Measurements from ENCODE around the gene CRIM1.

The CRIM1 gene

GRCh38 chr2:36481709-36482108 lies 126.1 kb downstream of the CRIM1 start:
- no peak for DNase-seq (ENCODE audit: low read depth, low spot score)

DNA sequence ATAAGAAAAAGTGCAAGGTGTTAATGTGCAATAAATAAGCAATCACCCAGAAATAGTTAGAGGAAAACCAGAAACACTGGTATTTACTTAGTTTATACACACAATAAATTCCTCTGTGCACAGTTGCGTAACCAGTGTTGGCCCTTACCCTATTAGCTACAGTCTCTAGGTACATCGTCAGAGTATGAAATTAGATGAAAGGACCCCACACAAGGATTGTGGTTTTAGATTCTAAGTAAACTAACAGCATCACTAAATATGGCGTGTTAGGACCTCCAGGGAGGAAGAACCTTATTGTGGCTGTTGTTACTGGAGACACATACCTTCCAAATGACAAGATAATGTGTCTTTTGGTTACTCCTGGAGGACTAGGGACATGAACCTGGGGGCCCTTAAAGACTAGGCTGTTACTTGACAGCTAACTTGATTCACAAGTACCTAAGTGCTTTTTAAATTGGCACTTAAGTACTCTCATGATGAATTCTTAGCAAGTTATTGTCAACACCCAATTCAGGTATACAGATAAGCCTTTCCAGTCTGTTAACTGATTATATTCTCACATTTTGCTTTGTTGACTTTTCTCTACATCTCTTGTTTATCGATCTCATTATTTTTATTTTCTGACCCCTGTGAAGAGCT lies 127.1 kb downstream of the CRIM1 start:
- DNase-seq (ENCODE audit: low read depth, low spot score), result no peak

DNA sequence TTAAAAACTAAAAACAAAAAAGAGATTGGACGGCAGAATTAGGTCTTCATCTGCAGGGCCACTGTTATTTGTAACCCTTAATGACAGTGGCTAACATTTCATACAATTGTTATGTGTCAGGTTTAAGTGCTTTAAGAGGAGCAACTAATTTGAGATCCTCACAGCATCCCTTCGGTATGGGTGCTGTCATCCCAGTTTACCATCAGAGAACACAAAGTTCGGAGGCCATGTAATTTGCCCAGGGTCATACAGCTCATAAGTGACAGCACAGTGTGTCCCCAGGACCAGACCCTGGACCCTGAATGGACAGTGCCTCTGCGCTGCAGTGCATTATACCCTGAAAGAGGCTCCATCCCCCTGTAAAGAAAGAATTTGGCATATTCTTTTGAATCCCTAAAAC lies 127.7 kb downstream of the CRIM1 start:
- DNase-seq (ENCODE audit: low read depth, low spot score), result no peak

GRCh38 chr2:36484454-36484853 lies 128.9 kb downstream of the CRIM1 start:
- no peak for DNase-seq (ENCODE audit: low read depth, low spot score)

GRCh38 chr2:36485521-36485920 lies 129.9 kb downstream of the CRIM1 start:
- no peak for DNase-seq (ENCODE audit: low read depth, low spot score)

GRCh38 chr2:36486521-36487044 lies 131.0 kb downstream of the CRIM1 start:
- no peak for DNase-seq (ENCODE audit: low read depth, low spot score)

GRCh38 chr2:36487947-36488346 lies 132.4 kb downstream of the CRIM1 start:
- no peak for DNase-seq (ENCODE audit: low read depth, low spot score)

- DNase-seq (ENCODE audit: low read depth, low spot score), result no peak
Measured at GRCh38 chr2:36489281-36489680, 133.7 kb downstream of the CRIM1 start.

DNA sequence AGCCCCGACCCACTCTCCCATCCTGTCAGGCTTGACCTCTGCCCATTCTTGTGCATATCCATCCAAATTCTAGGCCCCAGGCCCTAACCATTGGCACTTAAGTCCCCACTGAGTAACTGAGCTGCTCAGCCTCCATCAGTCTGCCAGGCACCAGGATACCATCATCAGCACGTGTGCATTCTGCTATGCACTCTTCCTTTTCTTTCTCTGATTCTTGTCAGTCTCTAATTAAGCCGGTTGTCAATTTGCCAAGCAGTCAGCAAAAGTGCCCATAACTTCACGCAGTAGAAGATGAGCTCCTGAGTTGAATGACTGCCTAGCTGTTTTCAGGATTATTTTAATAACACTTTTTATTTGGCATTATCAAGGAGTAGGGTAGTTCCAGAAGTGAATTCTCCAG lies 135.2 kb downstream of the CRIM1 start:
- no peak for DNase-seq (ENCODE audit: low read depth, low spot score)

DNA sequence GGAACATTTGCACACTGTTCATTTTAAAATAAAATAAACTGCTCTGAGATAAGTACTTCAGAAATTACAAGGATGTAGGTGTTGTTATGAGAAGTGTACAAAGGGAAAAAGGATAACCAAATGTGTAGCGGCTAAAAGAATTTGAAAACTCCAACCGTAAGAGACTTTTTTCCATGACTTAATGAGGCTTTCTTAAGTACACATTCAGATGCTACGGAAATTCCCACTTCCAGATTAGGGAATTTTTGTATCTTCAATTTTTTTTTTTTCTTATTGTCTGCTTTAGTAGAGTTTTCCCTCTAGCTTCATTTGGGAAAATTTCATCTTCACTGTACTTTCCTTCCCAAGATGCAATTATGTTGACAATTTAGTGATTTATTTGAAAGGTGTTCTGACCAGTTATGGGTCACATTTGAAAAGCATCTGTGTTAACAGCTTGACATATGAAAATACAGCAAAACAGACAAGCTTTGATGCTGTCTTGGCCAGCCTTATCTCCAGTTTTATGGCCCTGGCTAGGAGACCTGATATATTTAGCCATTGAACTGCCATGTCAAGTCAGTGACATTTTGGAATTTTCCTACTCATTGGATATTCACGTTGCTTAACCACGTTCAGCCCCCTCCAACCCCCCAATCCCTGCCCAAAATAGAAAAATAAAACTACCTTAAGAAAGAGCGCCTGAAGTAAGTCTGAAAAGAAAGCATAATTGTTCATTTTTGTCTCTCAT lies 136.8 kb downstream of the CRIM1 start:
- DNase-seq (ENCODE audit: low read depth, low spot score), result no peak

- DNase-seq (ENCODE audit: low read depth, low spot score), result no peak
Measured at GRCh38 chr2:36493306-36493705, 137.7 kb downstream of the CRIM1 start.

DNA sequence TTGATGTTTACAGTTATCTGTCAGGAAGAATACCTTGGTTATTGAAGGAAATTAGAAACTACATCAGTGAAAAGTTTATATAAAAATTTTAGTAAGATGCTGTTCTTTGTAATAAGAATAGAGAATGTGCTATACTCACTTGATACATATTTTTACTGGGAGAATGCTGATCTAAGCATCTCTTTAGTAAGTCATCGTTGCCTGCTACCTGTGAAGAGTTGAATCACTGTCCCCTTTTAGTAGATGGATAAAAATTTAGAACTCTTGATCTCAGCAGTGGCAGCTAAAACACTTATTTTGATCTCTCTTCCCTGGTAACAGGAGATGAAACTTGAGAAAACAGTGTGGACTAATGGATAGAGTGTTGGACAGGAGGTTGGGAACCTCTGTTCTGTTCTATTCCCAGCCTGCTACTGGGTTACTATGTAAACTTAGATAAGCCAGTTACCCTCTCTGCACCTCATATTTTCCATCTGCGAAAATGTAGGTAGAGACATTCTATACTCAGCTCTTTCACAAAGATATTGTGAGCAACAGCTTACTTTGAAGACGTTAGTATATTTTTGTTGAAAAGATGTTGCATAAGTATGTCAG lies 142.1 kb downstream of the CRIM1 start:
- DNase-seq (ENCODE audit: low read depth, low spot score), result no peak

GRCh38 chr2:36499128-36499820 lies 143.7 kb downstream of the CRIM1 start:
- no peak for DNase-seq (ENCODE audit: low read depth, low spot score)

- DNase-seq (ENCODE audit: low read depth, low spot score), result no peak
Measured at GRCh38 chr2:36500072-36500471, 144.5 kb downstream of the CRIM1 start.

DNA sequence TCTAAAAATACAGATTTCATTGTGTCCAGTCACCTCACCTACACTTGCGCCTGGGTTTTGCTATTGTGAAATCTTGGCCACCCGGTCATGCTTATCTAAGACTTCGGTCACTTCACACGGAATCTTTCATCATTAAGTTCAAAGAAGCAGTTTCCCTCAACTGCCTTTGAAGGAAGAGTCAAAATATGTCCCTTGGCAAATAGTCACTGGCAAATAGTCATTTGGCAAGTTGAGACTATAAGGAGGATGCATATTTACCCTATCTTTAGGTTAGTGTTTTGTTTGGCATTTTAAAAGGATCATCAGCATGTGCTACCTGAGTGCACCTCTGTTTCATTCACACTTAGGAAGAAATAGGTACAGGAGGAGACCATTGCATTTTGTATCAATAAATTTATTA lies 146.5 kb downstream of the CRIM1 start:
- DNase-seq (ENCODE audit: low read depth, low spot score), result no peak

- no peak for DNase-seq (ENCODE audit: low read depth, low spot score)
Measured at GRCh38 chr2:36507408-36507812, 151.8 kb downstream of the CRIM1 start.

- DNase-seq (ENCODE audit: low read depth, low spot score), result no peak
Measured at GRCh38 chr2:36509075-36509474, 153.5 kb downstream of the CRIM1 start.

DNA sequence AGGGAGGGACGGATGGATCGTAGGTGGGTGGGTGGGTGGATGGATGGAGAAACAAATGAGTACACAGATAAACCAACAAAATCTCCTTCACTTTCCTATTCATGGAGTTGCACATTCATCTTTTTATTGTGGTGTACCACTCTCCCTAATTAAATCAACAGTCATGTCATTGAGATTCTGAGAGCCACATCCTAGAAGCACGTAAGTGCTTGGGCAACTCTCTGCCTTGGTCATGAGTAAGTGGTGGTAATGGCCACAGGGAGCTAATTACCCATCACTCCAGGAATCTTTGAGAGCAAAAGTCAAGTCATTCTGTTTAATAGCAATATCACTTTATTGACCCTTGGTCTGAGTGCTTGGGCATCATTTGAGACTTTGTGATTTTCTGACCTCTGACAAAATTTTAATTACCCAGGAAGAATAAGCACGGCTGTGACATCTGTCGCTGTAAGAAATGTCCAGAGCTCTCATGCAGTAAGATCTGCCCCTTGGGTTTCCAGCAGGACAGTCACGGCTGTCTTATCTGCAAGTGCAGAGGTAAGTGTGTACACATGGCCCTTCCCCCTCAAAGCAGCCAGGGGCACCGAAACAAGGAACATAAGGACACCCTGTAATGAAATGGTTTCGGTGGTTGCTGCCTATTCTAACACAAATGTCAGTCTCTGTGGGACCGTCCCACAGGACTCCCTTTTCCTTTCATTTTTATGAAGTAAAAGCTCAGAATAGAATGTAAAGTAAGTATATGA lies 156.5 kb downstream of the CRIM1 start:
- no peak for DNase-seq (ENCODE audit: low read depth, low spot score)

DNA sequence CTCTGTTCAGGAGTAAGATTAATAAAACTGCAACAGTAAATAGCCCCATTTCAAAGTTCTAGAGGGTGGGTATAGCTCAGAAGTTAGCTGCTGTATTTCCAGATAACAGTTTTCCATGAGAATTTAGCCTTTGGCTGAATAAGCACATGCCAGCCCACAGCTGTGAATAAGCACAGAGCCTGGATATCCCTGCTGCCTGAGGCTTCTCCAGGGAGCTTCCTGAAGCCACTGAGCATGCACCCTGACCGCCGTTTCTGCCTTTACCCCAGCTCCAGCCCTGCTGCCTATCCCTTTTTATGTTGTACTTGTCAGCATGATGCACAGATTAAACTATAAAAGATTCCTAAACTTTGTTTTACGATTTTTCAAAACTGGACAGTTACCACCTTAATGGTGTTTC lies 157.1 kb downstream of the CRIM1 start:
- DNase-seq (ENCODE audit: low read depth, low spot score), result no peak

GRCh38 chr2:36513661-36514060 lies 158.1 kb downstream of the CRIM1 start:
- no peak for DNase-seq (ENCODE audit: low read depth, low spot score)

GRCh38 chr2:36515538-36515937 lies 160.0 kb downstream of the CRIM1 start:
- DNase-seq (ENCODE audit: low read depth, low spot score), result no peak
